Panc1 (cell line): Measurements from ENCODE around the gene NT5DC3.

Source experiments
- CTCF ChIP-seq: fragments of 450-650 bp; IDR thresholded peaks from 2 replicates; pipeline ENCODE4 v1.5.1; 2017; ENCODE audit warnings: mild to moderate bottlenecking
- SIN3A ChIP-seq: IDR thresholded peaks from 2 replicates; pipeline ENCODE4 v1.6.1; 2012; ENCODE audit warnings: low read depth, mild to moderate bottlenecking, low read length, moderate library complexity, borderline replicate concordance; ENCODE audit not compliant: insufficient read depth

- TF ChIP-seq CTCF: no peak
- TF ChIP-seq SIN3A: no peak
Measured at GRCh38 chr12:103778781-103779180, 62.3 kb downstream of the NT5DC3 start.
